H1 (cell line): ENCODE results near the gene SLC44A5. TPM values are rescaled to one million over a fixed set of nuclear protein-coding genes. Genes with fewer than 3 reads are reported as not detected.

ENCODE experiments used
- CHD2 ChIP-seq: IDR thresholded peaks from 2 replicates; pipeline ENCODE4 v1.6.1; 2012; ENCODE audit warnings: low read length, improper control_type of control experiment
- GTF2F1 ChIP-seq: IDR thresholded peaks from 2 replicates; pipeline ENCODE4 v1.6.1; 2012; ENCODE audit warnings: low read depth, low read length, improper control_type of control experiment, borderline replicate concordance
- POLR2AphosphoS5 ChIP-seq: IDR thresholded peaks from 2 replicates; pipeline ENCODE4 v1.6.1; 2011; ENCODE audit warnings: low read depth, low read length
- SAP30 ChIP-seq: fragments of 300-600 bp; sonication (generic); IDR thresholded peaks from 2 replicates; pipeline ENCODE4 v1.7.1; 2012; ENCODE audit warnings: low read length, moderate library complexity, mild to moderate bottlenecking, inconsistent platforms; ENCODE audit not compliant: insufficient read depth, insufficient replicate concordance
- TBP ChIP-seq: IDR thresholded peaks from 2 replicates; pipeline ENCODE4 v1.6.1; 2011; ENCODE audit warnings: low read depth, low read length, improper control_type of control experiment
- polyA plus RNA-seq, 7 experiments: library from polyadenylated mRNA; depleted of rRNA in 3 of 7; stranded (reverse) in 5 of 7; unstranded in 2 of 7; fragments of >200 nt in 5 of 7; fragments of 200-250 nt in 2 of 7; gene quantifications; 1 replicate in 5 of 7; 2 replicates in 1 of 7; 4 replicates in 1 of 7; pipeline versions ENCODE4 v1.2.1 to v1.2.3, GENCODE V29; 2011 to 2013; ENCODE audit warnings: missing spikeins in 2 of 7, mixed read lengths in 2 of 7
- total RNA-seq: library from RNA; stranded (reverse); fragmentation: NEBNext Ultra II Directional; extraction: Animal tissue kit (Norgen Biotek cat#: 25700); gene quantifications from 2 replicates; pipeline ENCODE4 v1.2.1, GENCODE V29; 2021
- TF ChIP-seq, protein P1 (sequence below): fragments of 300-600 bp; sonication (generic); IDR thresholded peaks from 2 replicates; pipeline ENCODE4 v1.7.1; 2012; ENCODE audit warnings: low read length, moderate library complexity, mild to moderate bottlenecking, inconsistent platforms; ENCODE audit not compliant: insufficient replicate concordance
- TF ChIP-seq, protein P2 (sequence below), 3 experiments: IDR thresholded peaks; 1 replicate in 2 of 3; 2 replicates in 1 of 3; pipeline versions ENCODE4 v1.5.1 to v1.6.1; 2011; ENCODE audit warnings: low read length in 3 of 3, mild to moderate bottlenecking in 3 of 3, inconsistent platforms in 2 of 3, low read depth in 1 of 3, moderate library complexity in 1 of 3; ENCODE audit not compliant: insufficient read depth in 1 of 3; ENCODE audit errors: control extremely low read depth in 1 of 3

SLC44A5 gene
- total and polyA plus RNA-seq, 2 of the 8 experiments (the other 6 are each of a cell fraction or from before 2014, with no cell fraction given) = 1.8 to 3.3 TPM

DNA sequence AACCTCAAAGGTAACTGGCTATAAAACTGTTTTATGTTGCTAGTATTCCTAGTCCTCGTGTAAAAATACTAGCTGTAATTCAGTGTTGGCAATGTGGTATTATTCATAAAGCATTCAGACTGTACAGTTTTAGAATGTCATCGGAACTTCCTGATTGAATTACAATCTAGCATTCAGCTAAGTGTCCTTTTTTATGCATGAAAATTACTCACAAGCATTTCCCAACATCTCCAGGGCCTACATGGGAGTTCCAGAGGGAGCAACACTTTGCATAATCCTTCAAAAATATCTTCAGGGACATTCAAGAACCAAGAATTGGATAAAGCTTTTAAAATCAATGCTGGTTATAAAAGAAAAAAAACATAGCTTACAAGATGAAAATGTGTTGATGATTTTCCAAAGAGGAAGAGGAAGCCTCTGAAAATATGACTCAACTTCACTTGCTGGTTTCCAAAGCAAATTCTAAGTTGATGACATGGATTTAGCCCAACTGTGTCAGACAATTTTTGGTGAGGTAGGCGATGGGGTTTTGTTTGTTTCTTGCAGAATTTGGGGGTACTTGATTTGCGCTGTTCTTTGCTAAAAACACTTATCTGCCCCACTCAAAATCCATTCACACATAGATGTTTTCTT is 137.8 kb downstream of the SLC44A5 start (continued):
- TF ChIP-seq, protein P1, sequence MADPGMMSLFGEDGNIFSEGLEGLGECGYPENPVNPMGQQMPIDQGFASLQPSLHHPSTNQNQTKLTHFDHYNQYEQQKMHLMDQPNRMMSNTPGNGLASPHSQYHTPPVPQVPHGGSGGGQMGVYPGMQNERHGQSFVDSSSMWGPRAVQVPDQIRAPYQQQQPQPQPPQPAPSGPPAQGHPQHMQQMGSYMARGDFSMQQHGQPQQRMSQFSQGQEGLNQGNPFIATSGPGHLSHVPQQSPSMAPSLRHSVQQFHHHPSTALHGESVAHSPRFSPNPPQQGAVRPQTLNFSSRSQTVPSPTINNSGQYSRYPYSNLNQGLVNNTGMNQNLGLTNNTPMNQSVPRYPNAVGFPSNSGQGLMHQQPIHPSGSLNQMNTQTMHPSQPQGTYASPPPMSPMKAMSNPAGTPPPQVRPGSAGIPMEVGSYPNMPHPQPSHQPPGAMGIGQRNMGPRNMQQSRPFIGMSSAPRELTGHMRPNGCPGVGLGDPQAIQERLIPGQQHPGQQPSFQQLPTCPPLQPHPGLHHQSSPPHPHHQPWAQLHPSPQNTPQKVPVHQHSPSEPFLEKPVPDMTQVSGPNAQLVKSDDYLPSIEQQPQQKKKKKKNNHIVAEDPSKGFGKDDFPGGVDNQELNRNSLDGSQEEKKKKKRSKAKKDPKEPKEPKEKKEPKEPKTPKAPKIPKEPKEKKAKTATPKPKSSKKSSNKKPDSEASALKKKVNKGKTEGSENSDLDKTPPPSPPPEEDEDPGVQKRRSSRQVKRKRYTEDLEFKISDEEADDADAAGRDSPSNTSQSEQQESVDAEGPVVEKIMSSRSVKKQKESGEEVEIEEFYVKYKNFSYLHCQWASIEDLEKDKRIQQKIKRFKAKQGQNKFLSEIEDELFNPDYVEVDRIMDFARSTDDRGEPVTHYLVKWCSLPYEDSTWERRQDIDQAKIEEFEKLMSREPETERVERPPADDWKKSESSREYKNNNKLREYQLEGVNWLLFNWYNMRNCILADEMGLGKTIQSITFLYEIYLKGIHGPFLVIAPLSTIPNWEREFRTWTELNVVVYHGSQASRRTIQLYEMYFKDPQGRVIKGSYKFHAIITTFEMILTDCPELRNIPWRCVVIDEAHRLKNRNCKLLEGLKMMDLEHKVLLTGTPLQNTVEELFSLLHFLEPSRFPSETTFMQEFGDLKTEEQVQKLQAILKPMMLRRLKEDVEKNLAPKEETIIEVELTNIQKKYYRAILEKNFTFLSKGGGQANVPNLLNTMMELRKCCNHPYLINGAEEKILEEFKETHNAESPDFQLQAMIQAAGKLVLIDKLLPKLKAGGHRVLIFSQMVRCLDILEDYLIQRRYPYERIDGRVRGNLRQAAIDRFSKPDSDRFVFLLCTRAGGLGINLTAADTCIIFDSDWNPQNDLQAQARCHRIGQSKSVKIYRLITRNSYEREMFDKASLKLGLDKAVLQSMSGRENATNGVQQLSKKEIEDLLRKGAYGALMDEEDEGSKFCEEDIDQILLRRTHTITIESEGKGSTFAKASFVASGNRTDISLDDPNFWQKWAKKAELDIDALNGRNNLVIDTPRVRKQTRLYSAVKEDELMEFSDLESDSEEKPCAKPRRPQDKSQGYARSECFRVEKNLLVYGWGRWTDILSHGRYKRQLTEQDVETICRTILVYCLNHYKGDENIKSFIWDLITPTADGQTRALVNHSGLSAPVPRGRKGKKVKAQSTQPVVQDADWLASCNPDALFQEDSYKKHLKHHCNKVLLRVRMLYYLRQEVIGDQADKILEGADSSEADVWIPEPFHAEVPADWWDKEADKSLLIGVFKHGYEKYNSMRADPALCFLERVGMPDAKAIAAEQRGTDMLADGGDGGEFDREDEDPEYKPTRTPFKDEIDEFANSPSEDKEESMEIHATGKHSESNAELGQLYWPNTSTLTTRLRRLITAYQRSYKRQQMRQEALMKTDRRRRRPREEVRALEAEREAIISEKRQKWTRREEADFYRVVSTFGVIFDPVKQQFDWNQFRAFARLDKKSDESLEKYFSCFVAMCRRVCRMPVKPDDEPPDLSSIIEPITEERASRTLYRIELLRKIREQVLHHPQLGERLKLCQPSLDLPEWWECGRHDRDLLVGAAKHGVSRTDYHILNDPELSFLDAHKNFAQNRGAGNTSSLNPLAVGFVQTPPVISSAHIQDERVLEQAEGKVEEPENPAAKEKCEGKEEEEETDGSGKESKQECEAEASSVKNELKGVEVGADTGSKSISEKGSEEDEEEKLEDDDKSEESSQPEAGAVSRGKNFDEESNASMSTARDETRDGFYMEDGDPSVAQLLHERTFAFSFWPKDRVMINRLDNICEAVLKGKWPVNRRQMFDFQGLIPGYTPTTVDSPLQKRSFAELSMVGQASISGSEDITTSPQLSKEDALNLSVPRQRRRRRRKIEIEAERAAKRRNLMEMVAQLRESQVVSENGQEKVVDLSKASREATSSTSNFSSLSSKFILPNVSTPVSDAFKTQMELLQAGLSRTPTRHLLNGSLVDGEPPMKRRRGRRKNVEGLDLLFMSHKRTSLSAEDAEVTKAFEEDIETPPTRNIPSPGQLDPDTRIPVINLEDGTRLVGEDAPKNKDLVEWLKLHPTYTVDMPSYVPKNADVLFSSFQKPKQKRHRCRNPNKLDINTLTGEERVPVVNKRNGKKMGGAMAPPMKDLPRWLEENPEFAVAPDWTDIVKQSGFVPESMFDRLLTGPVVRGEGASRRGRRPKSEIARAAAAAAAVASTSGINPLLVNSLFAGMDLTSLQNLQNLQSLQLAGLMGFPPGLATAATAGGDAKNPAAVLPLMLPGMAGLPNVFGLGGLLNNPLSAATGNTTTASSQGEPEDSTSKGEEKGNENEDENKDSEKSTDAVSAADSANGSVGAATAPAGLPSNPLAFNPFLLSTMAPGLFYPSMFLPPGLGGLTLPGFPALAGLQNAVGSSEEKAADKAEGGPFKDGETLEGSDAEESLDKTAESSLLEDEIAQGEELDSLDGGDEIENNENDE = no peak
- TF ChIP-seq TBP = no peak
- TF ChIP-seq, protein P2, sequence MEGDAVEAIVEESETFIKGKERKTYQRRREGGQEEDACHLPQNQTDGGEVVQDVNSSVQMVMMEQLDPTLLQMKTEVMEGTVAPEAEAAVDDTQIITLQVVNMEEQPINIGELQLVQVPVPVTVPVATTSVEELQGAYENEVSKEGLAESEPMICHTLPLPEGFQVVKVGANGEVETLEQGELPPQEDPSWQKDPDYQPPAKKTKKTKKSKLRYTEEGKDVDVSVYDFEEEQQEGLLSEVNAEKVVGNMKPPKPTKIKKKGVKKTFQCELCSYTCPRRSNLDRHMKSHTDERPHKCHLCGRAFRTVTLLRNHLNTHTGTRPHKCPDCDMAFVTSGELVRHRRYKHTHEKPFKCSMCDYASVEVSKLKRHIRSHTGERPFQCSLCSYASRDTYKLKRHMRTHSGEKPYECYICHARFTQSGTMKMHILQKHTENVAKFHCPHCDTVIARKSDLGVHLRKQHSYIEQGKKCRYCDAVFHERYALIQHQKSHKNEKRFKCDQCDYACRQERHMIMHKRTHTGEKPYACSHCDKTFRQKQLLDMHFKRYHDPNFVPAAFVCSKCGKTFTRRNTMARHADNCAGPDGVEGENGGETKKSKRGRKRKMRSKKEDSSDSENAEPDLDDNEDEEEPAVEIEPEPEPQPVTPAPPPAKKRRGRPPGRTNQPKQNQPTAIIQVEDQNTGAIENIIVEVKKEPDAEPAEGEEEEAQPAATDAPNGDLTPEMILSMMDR (IDR thresholded peaks at IDR 0.05; ENCODE audit: control extremely low read depth in 1 of 3, insufficient read depth in 1 of 3, low read depth in 1 of 3, low read length in 3 of 3) = no peak
- no peak for TF ChIP-seq POLR2AphosphoS5
- no peak for TF ChIP-seq GTF2F1
- no peak for TF ChIP-seq SAP30
- no peak for TF ChIP-seq CHD2
